MM.1S (cell line): ENCODE data around the gene FBXW7.

Experiments used
- DNase-seq: peaks from one replicate; pipeline ENCODE4 v3.0.0-alpha.2; 2015
- H2AFZ ChIP-seq: fragments of 300-600 bp; sonication (generic); 2 replicates; pipeline ENCODE4 v1.6.0; 2016; ENCODE audit warnings: antibody characterized with exemption, low read length
- H3F3A ChIP-seq: fragments of 300-600 bp; sonication (generic); 2 replicates; pipeline ENCODE4 v1.6.1; 2016; ENCODE audit warnings: mild to moderate bottlenecking, antibody characterized with exemption, low read length, moderate library complexity, mixed read lengths; ENCODE audit not compliant: insufficient read depth
- H3K27ac ChIP-seq: fragments of 300-600 bp; sonication (generic); 2 replicates; pipeline ENCODE4 v1.5.1; 2016; ENCODE audit warnings: mild to moderate bottlenecking, low read length
- H3K27me3 ChIP-seq: fragments of 300-600 bp; sonication (generic); replicated peaks from 2 replicates; pipeline ENCODE4 v1.6.0; 2016; ENCODE audit warnings: low read length; ENCODE audit not compliant: insufficient read depth
- H3K36me3 ChIP-seq: fragments of 300-600 bp; sonication (generic); replicated peaks from 2 replicates; pipeline ENCODE4 v1.6.1; 2016; ENCODE audit warnings: mild to moderate bottlenecking, low read length, mixed read lengths; ENCODE audit not compliant: insufficient read depth
- H3K4me1 ChIP-seq: fragments of 300-600 bp; sonication (generic); 2 replicates; pipeline ENCODE4 v1.6.1; 2016; ENCODE audit warnings: low read length, mixed read lengths
- H3K4me2 ChIP-seq: fragments of 300-600 bp; sonication (generic); 2 replicates; pipeline ENCODE4 v1.6.0; 2016; ENCODE audit warnings: low read depth, low read length
- H3K4me3 ChIP-seq: fragments of 300-600 bp; sonication (generic); 2 replicates; pipeline ENCODE4 v1.5.1; 2016; ENCODE audit warnings: low read length, mixed read lengths
- H3K79me2 ChIP-seq: fragments of 300-600 bp; sonication (generic); 2 replicates; pipeline ENCODE4 v1.6.1; 2016; ENCODE audit warnings: mixed run types, low read length, mixed read lengths
- H3K9ac ChIP-seq: fragments of 300-600 bp; sonication (generic); 2 replicates; pipeline ENCODE4 v1.6.1; 2016; ENCODE audit warnings: low read length, mixed read lengths
- H3K9me2 ChIP-seq: fragments of 300-600 bp; sonication (generic); replicated peaks from 2 replicates; pipeline ENCODE4 v1.6.1; 2016; ENCODE audit warnings: mild to moderate bottlenecking, low read length, mixed read lengths; ENCODE audit not compliant: insufficient read depth
- H3K9me3 ChIP-seq: fragments of 300-600 bp; sonication (generic); replicated peaks from 2 replicates; pipeline ENCODE4 v1.6.1; 2016; ENCODE audit warnings: mild to moderate bottlenecking, low read length, mixed read lengths; ENCODE audit not compliant: insufficient read depth
- H4K20me1 ChIP-seq: fragments of 300-600 bp; sonication (generic); 2 replicates; pipeline ENCODE4 v1.6.1; 2016; ENCODE audit warnings: mild to moderate bottlenecking, low read length, moderate library complexity, mixed read lengths; ENCODE audit not compliant: insufficient read depth
- CTCF ChIP-seq: fragments of 300-600 bp; sonication (generic); IDR thresholded peaks from 2 replicates; pipeline ENCODE4 v1.5.1; 2016; ENCODE audit warnings: antibody characterized with exemption, low read length, mixed read lengths
- EZH2 ChIP-seq: fragments of 300-600 bp; sonication (generic); optimal IDR thresholded peaks from 2 replicates; pipeline ENCODE3; 2017; ENCODE audit warnings: low read depth, mild to moderate bottlenecking, antibody characterized with exemption, low read length, mixed read lengths
- EZH2phosphoT487 ChIP-seq: fragments of 300-600 bp; sonication (generic); IDR thresholded peaks from 2 replicates; pipeline ENCODE4 v1.6.1; 2018; ENCODE audit warnings: antibody characterized with exemption, low read length

The FBXW7 gene

DNA sequence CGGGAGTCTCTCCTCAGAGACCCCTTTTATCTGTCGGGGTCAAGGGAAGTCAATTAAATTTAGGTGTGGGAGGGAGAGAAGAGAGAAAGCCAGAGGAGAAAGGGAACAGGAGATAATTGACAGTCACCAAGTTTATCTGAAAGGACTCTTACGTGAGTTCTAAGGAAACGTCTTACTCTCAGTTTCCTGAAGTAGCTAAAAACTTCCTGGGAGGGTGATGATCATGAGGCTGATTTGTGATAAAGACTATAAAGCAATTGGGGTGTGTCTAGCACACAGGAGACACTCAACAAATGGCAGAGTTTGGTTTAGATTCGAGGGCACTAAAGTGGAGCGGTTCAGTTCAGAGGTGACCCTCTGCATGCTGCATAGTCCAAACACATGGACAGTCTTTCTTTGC lies 254.1 kb downstream of the FBXW7 start:
- Histone ChIP-seq H3K4me2 (no peak overlapping the region), H3F3A (no peaks in the 10 kb centered on the region), H3K4me3 (no peak overlapping the region), H3K27ac (no peak overlapping the region), H4K20me1 (no peaks in the 10 kb centered on the region), H3K36me3 (no peaks in the 10 kb centered on the region), H3K9ac (no peak overlapping the region), H3K4me1 (no peaks in the 10 kb centered on the region), H3K27me3 (no peaks in the 10 kb centered on the region), H3K9me3 (no peaks in the 10 kb centered on the region), H2AFZ (no peak overlapping the region), H3K79me2 (no peaks in the 10 kb centered on the region), H3K9me2 (no peaks in the 10 kb centered on the region)
- no peak for DNase-seq
- no peak for TF ChIP-seq EZH2

- Histone ChIP-seq H3K79me2 (no peaks in the 10 kb centered on the region), H3K36me3 (no peaks in the 10 kb centered on the region), H3K9me3 (no peaks in the 10 kb centered on the region), H4K20me1 (no peaks in the 10 kb centered on the region), H3F3A (no peaks in the 10 kb centered on the region), H3K9me2 (no peaks in the 10 kb centered on the region), H3K9ac (no peak overlapping the region), H3K4me2 (no peak overlapping the region), H3K27me3 (no peaks in the 10 kb centered on the region), H3K4me3 (no peak overlapping the region), H2AFZ (no peak overlapping the region), H3K27ac (no peak overlapping the region), H3K4me1 (no peaks in the 10 kb centered on the region)
- TF ChIP-seq EZH2 = no peak
- no peak for TF ChIP-seq EZH2phosphoT487
- TF ChIP-seq CTCF = no peak
- no peak for DNase-seq
Measured at GRCh38 chr4:152281211-152281610, 254.7 kb downstream of the FBXW7 start.

GRCh38 chr4:152279234-152279566 lies 256.7 kb downstream of the FBXW7 start:
- no peak for TF ChIP-seq EZH2
- TF ChIP-seq EZH2phosphoT487 = no peak
- TF ChIP-seq CTCF = no peak
- no peaks in the 10 kb centered on the region for H3K4me1 ChIP-seq
- no peaks in the 10 kb centered on the region for H3K9me3 ChIP-seq
- H3K27ac ChIP-seq = no peak overlapping the region
- H3K79me2 ChIP-seq = no peaks in the 10 kb centered on the region
- no peak for DNase-seq
- H3K27me3 ChIP-seq = no peaks in the 10 kb centered on the region
- no peaks in the 10 kb centered on the region for H3K9me2 ChIP-seq
- H3F3A ChIP-seq = no peaks in the 10 kb centered on the region
- H3K4me2 ChIP-seq = no peak overlapping the region
- no peaks in the 10 kb centered on the region for H4K20me1 ChIP-seq
- no peak overlapping the region for H2AFZ ChIP-seq
- no peak overlapping the region for H3K4me3 ChIP-seq
- no peaks in the 10 kb centered on the region for H3K36me3 ChIP-seq
- no peak overlapping the region for H3K9ac ChIP-seq

DNA sequence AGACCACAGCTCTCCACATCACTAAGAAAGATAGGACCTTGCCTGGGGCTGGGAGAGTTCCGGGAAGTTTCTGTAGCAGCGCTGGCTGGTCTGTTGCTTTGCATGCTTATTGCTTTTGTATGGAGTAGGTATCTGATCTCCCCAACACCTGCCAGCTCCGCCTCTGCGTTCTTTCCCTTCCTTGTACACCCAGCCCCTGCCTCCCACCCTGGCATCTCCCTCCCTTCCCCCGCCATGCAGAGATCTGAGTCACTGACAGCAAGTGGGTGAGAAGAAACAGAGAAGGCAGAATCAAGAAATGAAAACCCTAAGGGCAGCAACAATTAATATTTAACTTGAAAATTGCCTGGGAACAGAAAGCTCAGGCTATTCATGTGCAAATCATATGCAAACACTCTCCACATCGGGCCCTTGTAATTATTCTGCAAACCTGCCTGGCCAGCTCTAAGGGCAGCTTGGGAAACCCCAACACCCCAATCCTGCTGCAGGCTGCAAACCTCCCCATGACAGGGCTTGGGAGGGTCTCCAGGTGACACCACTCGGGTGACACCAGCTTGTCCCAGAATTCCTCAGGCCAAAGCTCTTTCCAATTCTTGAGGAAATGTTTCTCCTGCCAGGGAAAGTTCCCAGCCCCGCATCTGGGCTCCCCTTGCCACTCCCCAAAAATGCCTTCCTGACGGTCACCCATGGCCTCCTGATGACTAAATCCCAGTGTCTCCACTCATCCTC lies 257.2 kb downstream of the FBXW7 start:
- DNase-seq = no peak
- Histone ChIP-seq H3F3A (no peaks in the 10 kb centered on the region), H3K9ac (no peak overlapping the region), H3K36me3 (no peaks in the 10 kb centered on the region), H3K27ac (no peak overlapping the region), H3K27me3 (no peaks in the 10 kb centered on the region), H3K4me3 (no peak overlapping the region), H3K79me2 (no peaks in the 10 kb centered on the region), H3K9me2 (no peaks in the 10 kb centered on the region), H4K20me1 (no peaks in the 10 kb centered on the region), H2AFZ (no peak overlapping the region), H3K4me1 (no peaks in the 10 kb centered on the region), H3K9me3 (no peaks in the 10 kb centered on the region), H3K4me2 (no peak overlapping the region)
- TF ChIP-seq CTCF (no peak), EZH2 (no peak), EZH2phosphoT487 (no peak)
